ENCODE results near the gene COL18A1. TPM values are rescaled to one million over a fixed set of nuclear protein-coding genes. Genes with fewer than 3 reads are reported as not detected.
A peak's percentile ranks its signal among the peaks of the same experiment; 100 is the strongest.

The COL18A1 gene
- total and polyA plus RNA-seq, 4 donors, result 44.9 to 308 (median 232) TPM

DNA sequence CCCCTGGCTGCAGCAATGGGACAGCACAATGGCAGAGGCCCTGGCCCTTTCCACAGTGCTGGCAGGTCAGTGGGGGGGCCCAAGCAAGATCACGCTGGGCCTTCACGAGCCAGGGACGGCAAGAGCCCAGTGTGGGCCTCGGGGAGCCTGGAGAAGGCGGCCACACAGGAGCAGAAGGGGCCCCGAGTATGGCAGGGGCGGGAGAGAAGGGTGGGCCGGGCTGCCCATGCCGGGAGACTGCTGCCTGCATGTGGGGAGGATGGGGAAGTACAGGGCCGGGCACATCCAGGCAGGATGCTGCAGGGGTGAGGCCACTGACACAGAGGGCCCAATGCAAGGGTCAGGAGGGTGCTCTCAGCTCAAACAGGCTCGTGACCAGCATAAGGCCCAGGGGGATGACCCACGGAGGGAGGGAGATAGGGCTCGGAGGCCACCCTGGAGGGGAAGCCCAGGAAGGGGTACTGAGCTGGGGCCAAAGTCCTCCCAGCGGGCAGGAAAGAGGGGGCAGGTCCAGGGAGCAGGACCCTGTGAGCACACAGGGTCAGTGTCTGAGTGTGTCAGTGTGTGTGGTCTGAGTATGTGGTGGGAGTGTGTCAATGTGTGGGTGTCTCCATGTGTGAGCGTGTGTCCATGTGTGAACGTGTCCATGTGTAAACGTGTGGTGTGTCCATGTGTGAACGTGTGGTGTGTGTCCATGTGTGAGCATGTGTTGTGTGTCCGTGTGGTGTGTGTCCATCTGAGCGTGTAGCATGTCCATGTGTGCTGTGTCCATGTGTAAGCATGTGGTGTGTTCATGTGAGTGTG, 124.2 kb downstream of the COL18A1 start:
- Histone ChIP-seq H3K4me1 (ENCODE audit: control insufficient read depth in 4 of 4, insufficient read depth in 4 of 4, low read length in 3 of 4) (peaks cover 25 to 57% (median 42%) of the 10 kb centered on the region in 4 donors), H3K9me3 (ENCODE audit: control insufficient read depth in 4 of 4, low read length in 3 of 4) (no peaks in the 10 kb centered on the region), H3K36me3 (ENCODE audit: control insufficient read depth in 4 of 4, insufficient read depth in 3 of 4, low read depth in 1 of 4, low read length in 3 of 4) (peaks cover 0 to 9% (median 4%) of the 10 kb centered on the region in 4 donors), H3K27me3 (ENCODE audit: control insufficient read depth in 4 of 4, insufficient read depth in 4 of 4, low read length in 3 of 4) (no peaks in the 10 kb centered on the region), H3K27ac (ENCODE audit: low read depth in 1 of 2, low read length in 2 of 2) (no peak overlapping the region), H3K4me3 (ENCODE audit: low read depth in 1 of 3, low read length in 3 of 3) (no peak overlapping the region), H3K9ac (ENCODE audit: low read depth in 1 of 2, low read length in 2 of 2) (no peak overlapping the region)
- WGBS, result 87% methylated on average over 20 of the region's 20 CpGs
- peak; percentile 68 for DNase-seq (ENCODE audit: low spot score)
- peak in 1 of 2 donors; percentile 28 for TF ChIP-seq HNF4A (conservative IDR thresholded peaks at IDR 0.05)
- TF ChIP-seq FOXA2 (IDR thresholded peaks at IDR 0.05), result no peak
- no peak for TF ChIP-seq CTCF (IDR thresholded peaks at IDR 0.05; ENCODE audit: low read depth, low read length, missing input control)
- TF ChIP-seq, protein P1, sequence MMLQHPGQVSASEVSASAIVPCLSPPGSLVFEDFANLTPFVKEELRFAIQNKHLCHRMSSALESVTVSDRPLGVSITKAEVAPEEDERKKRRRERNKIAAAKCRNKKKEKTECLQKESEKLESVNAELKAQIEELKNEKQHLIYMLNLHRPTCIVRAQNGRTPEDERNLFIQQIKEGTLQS (IDR thresholded peaks at IDR 0.05), result no peak
- no peak for TF ChIP-seq EGR1 (IDR thresholded peaks at IDR 0.05; ENCODE audit: low read depth in 2 of 2)
- TF ChIP-seq RXRA (IDR thresholded peaks at IDR 0.05), result peak in 1 of 2 donors; percentile 14
- TF ChIP-seq JUND (IDR thresholded peaks at IDR 0.05), result no peak

DNA sequence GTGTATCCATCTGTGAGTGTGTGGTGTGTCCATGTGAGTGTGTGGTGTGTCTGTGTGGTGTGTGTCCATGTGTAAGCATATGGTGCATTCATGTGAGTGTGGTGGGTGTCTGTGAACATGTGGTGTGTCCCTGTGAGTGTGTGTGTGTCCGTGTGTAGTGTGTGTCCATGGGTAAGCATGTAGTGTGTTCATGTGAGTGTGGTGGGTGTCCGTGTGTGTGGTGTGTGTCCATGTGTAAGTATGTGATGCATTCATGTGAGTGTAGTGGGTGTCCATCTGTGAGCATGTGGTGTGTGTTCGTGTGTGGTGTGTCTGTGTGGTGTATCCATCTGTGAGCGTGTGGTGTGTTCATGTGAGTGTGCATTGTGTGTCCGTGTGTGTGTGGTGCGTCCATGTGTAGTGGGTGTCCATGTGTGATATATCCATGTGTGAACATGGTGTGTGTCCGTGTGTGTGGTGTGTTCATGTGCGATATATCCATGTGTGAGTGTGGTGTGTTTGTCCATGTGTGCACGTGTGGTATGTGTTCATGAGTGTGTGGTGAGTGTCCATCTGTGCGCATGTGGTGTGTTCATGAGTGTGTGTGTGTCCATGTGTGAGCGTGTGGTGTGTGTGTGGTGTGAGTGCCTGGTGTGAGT, 124.9 kb downstream of the COL18A1 start:
- no peak overlapping the region for H3K4me3 ChIP-seq (ENCODE audit: low read depth in 1 of 3, low read length in 3 of 3)
- no peak overlapping the region for H3K27ac ChIP-seq (ENCODE audit: low read depth in 1 of 2, low read length in 2 of 2)
- DNase-seq (ENCODE audit: low spot score), result no peak
- WGBS, result 96% methylated on average over 11 of the region's 11 CpGs
- peaks cover 25 to 62% (median 45%) of the 10 kb centered on the region in 4 donors for H3K4me1 ChIP-seq (ENCODE audit: control insufficient read depth in 4 of 4, insufficient read depth in 4 of 4, low read length in 3 of 4)
- no peaks in the 10 kb centered on the region for H3K27me3 ChIP-seq (ENCODE audit: control insufficient read depth in 4 of 4, insufficient read depth in 4 of 4, low read length in 3 of 4)
- no peak overlapping the region for H3K9ac ChIP-seq (ENCODE audit: low read depth in 1 of 2, low read length in 2 of 2)
- TF ChIP-seq GABPA (IDR thresholded peaks at IDR 0.05 in 1 of 2, conservative IDR thresholded peaks at IDR 0.05 in 1 of 2), result no peak
- TF ChIP-seq, protein P1 (IDR thresholded peaks at IDR 0.05), result no peak
- no peak for TF ChIP-seq TAF1 (conservative IDR thresholded peaks at IDR 0.05)
- TF ChIP-seq JUND (IDR thresholded peaks at IDR 0.05), result no peak
- TF ChIP-seq YY1 (IDR thresholded peaks at IDR 0.05), result no peak
- no peak for TF ChIP-seq RXRA (IDR thresholded peaks at IDR 0.05)
- TF ChIP-seq NR2F2 (IDR thresholded peaks at IDR 0.05), result no peak
- TF ChIP-seq REST (IDR thresholded peaks at IDR 0.05), result no peak
- no peak for TF ChIP-seq SP1 (IDR thresholded peaks at IDR 0.05)
- no peaks in the 10 kb centered on the region for H3K9me3 ChIP-seq (ENCODE audit: control insufficient read depth in 4 of 4, low read length in 3 of 4)
- H3K36me3 ChIP-seq (ENCODE audit: control insufficient read depth in 4 of 4, insufficient read depth in 3 of 4, low read depth in 1 of 4, low read length in 3 of 4), result peaks cover 0 to 9% (median 4%) of the 10 kb centered on the region in 4 donors

Data from liver (tissue), 9 donors.